Measurements from ENCODE around the gene UPK3BL1.
"Not testable (repeated sequence)": the region's sequence is repeated elsewhere in the genome, so short reads cannot be mapped to it uniquely, and the experiment has no call there.

The UPK3BL1 gene

DNA sequence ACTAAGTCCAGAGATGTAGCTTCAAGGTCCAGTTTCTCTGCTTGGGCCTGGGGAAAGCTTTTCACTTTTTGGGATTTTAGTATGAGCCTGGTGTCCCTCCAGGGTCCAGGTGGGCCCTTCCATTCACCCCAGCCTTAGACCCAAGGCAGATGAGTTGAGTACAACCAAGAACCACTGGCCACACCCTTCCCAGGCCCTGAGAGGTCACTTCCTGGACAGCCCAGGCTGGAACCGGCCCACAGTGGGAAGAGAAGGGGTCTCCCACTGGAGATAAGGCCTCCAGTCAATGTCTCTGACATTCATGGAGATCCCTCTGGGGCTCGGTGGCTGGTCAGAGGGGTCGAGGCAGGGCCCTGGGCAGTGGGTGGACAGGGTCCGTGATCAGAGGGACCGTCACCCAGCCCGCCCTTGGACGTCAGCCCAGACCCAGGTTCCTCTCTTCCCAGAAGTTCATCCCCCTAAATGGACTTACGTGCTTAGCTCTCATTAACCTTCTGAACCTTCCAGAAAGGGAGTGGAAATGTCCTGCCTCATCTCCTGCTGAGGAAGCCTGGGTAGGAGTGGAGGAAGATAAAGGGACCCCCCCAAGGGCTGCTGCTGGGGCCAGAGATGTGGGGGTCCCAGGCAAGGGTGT, 15.2 kb downstream of the UPK3BL1 start:
- DNase-seq = not testable (repeated sequence)

DNA sequence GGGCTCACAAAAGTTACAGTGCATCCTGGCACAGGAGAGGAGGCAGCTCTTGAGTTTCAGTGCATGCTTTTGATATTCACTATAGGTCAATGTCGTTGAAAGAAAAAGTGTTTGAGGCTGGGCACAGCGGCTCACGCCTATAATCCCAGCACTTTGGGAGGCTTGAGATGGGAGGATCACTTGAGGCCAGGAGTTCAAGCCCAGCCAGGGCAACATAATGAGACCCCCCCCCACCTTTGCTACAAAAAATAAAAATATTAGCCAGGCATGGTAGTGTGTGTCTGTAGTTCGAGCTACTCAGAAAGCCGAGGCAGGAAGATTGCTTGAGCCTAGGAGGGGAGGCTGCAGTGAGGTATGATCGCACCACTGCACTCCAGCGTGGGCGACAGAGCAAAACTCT, 24.5 kb downstream of the UPK3BL1 start:
- not testable (repeated sequence) for DNase-seq

DNA sequence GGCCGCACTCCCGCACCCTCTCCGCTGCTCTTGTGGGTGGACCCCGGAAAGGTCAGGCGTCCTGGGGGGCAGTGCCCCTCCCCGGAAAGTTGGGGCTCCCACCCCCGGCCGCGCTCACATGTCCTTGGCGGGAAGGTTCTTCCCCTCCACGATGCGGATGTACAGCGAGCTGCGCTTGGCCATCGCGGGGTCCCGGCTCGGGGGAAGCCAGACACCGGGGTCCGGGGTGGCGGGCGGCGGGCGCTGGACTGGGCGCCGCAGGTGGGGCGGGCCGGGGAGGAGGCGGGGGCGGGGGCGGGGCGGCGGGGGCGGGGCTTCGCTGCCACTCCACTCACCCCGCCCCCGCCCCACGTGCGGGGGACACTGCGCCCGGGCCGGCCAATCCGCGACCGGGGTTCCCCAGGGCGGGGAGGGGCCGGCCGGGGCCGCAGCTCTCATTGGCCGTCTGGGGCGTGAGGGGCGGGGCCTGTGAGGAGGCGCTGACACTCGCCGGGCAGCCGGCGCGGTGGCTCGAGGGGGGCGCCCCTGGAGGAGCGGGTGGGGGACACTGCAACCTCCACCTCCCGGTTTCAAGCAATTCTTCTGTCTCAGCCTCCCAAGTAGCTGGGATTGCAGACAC, 26.0 kb downstream of the UPK3BL1 start, which contains the start of gene RASA4:
TSS of gene RASA4 (minus strand) at position 250 of the 619 bp plus-strand sequence. CDS start at position 183, 67 bp downstream.
- DNase-seq = not testable (repeated sequence)

DNA sequence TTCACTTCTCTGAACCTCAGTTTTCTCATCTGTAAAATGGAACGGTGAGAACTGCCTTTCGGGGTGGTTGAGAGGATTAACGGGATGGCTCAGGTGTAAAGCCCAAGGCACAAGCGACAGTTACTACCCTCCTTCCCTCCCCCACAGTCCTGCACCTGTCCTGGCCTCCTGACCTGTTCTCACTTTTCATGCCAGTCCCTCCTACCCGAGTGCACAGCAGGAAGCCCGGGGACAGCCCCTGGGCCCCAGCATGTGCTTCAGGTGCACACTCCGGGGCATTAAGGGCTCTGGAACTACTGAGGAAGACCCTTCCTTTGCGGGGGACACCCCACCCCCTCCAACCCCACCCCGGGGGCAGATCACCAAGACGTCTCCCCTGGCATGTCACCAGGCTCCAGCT, 26.7 kb downstream of the UPK3BL1 start:
- not testable (repeated sequence) for DNase-seq

DNA sequence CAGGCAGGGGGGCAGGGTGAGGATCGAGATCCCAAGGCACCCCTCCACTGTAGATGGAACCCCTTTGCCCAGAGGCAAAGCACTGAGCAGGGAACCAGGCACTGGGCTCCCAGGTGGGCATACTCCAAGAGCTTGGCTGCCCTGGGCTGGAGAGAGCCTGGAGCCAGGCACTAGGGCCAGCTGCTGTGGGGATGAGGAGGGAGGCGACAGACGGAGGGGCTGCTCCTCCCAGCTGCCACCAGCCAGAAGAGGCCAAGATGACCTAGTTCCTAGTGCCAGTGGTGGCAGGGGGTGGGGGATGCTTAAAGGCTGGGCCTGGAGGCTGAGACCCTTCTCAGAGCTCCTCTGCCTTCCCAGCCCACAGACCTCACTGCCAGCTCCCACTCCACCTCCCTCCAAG, 27.7 kb downstream of the UPK3BL1 start:
- DNase-seq = not testable (repeated sequence)

DNA sequence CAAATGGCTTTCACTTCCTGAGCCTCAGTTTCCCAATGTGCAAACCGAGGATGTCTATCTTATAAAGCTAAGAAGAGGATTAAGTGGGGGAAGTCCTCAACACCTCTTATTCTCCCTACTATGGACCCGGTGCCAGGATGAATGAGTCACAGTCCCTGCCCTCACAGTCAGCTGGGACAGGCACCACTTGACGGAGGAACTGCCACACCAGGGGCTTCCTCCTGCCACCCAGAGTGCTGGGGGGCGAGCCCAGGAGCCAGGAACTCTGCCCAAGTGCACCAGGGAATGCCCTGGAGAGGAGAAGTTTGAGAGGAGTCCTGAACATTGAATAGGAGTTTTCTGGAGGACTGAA, 28.3 kb downstream of the UPK3BL1 start:
- DNase-seq = not testable (repeated sequence)

DNA sequence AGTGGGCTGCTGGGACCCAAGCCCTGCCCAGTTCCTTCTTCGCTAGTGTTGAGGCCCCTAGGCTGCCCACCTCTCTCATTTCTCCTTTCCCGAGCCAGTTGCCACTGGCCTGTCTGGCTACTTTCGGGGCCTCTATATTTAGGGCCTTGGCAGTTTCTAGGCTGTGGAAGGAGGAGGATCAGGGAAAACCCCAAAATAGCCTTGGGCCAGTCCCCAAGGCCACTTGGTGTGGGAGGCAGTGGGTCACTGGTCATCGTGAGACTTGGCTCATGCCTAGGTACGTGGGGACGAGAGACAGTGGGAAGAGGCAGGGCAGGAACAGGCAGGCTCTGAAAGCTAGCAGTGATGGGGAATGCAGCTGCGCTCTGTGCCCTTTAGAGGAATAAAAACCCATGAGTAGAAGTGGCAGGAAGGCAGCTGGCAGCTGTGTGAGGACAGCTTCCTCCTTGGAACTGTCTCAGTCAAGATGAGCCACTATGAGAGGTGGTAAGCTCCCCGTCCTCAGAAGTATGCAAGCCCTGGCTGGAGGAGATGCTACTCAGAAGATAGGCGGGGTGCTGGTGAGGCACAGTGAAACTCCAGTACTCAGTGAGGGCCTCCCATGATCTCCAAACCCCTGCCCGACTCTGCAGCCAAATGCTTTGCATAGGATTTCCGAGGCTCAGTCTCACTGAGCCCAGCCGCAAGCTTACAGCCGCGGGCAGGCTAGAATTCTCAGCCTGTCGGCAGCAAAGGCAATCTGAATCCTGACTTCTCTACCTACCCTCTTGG, 28.8 kb downstream of the UPK3BL1 start:
- DNase-seq = not testable (repeated sequence)

DNA sequence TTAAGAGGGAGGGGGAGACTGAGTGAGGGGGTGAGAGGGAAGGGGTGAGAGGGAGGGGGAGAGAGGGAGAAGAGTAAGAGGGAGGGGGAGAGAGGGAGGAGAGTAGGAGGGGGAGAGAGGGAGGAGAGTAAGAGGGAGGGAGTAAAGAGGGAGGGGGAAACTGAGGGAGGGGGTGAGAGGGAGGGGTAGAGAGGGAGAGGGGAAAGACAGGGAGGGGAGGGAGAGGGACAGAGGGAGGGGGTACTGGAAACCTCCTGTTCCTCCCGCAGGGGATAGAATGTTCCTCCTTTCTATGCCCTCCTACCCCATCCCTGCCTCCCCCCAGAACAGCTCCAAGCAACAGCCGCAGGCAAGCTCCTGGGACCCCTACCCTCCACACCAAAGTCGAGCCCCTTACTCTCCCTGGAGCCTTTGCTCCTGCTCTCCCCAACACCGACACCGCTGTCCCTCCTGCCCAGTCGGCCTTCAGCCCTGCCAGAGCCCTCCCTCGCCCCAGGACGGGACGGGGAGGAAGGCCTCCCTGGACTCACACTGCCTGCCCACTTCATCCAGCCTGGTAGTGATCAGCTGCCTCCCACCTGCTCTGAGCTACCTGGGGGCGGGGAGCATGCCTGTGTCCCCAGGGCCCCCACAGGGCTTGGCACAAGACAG, 30.8 kb downstream of the UPK3BL1 start:
- not testable (repeated sequence) for DNase-seq

DNA sequence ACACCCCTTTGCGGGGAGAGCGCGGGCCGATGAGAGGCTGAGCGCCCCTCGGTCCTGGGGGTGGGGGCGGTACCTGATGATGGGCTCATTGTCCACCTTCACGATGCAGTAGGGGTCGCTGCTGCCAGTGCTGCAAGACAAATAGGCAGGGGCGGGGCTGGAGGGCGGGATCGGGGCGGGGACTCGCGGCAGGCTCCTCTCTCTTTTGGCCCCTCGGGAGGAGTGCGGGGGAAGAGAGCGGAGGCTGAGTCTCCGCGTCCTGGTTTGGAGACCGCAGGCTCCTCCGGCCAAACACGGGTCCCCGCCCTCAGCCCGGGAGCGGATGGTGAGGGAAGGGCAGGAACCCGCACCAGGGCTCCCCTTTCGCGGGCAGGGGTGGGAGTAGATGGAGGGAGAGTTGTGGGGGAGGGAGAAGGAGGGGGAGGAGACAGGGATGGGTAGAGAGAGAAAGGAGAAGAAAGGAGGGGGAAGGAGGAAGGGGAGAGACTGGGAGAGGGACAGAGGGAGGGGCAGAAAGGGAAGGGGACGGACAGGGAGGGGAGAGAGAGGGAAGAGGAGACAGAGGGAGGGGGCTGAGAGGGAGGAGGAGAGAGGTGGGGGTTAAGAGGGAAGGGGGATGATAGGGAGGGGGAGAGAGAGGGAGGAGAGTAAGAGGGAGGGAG, 31.4 kb downstream of the UPK3BL1 start:
- not testable (repeated sequence) for DNase-seq

DNA sequence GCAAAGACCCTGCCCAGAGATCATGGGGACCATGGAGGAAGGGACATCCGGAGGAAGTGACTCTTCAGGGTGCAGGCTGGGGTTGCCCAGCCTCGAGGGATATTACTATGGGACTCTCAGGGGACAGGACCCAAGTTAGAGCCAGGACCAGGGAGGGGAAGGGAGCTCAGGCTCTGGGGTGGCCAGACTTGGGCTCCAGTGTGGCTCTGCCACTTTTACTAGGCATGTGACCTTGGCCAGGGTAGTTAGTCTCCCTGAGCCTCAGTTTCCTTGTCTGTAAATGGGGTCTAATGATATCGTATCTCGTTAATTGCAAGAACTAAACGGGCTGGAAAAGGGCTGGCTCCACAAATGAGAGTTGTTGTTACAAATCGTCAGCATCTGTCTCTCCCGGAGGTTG, 32.1 kb downstream of the UPK3BL1 start:
- not testable (repeated sequence) for DNase-seq

DNA sequence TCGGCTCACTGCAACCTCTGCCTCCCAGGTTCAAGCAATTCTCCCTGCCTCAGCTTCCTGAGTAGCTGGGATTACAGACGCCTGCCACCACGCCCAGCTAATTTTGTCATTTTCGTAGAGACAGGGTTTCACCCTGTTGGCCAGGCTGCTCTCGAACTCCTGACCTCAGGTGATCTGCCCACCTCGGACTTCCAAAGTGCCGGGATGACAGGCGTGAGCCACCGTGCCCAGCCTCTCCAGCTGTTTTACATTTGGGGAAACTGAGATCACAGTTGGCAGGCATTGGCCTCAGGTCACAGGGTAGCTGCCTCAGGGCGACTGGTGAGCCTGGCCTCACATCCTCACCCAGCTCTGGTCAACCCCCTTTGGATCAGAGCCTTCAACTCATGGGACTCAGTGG, 32.9 kb downstream of the UPK3BL1 start:
- DNase-seq = not testable (repeated sequence)

DNA sequence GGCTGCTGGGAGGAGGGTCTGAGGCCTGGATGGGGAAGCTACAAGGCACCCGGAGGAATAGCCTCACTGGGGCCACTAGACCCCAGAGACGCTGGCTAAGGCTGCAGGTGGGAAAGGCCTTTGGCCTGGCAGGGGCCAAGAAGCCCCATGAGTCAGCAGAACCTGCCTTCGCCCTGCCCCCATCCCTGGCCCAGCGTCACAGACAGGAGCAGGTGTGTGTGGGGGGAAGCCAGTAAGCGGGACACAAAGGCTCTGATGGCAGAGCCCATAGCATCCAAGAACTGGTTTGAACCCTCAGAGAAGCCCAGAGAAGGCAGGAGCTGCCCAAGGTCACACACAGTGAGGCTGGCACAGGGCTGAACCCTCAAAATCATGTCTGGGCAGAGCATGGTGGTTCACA, 35.7 kb downstream of the UPK3BL1 start:
- DNase-seq = not testable (repeated sequence)

DNA sequence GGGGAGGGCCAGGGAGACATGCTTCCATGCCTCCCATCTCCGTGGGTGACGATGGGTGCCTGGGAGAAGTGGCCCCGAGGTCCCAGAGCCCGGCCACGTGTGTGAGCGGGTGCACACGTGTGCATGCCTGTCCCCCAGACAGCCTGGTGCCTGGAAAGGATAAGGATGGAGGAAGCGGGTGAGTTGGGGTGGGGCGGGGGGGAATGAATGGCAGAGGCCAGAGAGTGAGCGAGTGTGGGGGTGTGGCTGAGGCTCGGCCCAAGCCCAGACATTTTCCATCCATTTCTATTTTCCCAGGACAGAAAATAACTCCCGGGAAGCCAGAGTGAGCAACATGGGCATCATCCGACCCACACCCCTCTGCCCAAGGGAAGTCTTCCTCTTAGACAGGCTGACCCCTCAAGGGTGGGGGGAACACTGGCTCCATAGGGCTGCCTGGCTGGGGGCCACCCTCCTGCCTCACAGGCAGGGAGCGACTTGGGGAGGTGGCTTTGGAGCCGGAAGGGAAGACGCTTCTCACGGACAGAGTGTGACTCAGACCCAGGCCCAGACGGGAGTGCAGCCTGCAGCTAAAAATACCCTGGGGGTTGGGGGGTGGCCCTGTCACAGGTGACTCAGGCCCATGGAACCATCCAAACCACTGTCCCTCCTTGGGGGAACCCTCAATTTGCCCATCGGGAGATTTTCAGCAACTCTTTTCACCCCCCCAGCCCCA, 38.0 kb downstream of the UPK3BL1 start:
- DNase-seq = not testable (repeated sequence)

DNA sequence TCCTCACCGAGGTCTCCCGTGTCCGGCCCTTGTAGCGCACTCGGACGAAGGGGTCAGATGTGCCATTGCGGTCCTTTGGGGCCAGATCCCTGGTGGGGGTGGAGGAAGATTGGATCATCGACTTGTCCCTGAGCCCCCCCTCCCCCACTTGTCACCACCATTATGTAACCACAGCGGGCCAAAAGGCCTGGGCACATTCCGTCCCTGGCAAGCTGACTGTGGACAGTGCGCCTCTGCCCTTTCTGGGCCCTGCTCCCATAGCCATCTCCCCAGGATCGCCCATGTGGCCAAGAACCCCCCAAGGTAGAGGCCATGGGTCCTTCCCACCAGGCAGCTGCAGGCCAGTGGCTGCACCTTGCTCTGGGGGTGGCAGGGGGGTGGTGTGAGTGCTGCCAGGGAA, 40.3 kb downstream of the UPK3BL1 start:
- not testable (repeated sequence) for DNase-seq

DNA sequence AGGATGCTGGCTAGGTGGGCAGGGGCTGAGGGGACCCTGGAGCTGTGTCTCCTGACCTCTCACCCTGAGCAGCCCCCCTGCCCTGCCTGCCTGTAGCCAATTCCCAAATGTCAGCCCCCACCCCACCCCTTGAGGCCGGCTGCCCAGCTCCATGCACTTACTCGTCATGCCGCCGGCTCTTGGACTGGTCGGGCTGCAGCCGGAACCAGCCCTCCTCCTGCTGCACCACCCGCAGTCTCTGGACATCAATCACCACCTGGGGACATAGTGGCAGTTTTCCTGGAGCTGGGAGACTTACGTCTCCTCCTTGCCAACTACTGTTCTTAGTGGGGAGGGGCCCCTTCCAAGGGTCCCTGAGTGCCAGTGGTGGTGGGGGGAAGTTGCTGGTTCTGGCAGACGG, 42.9 kb downstream of the UPK3BL1 start:
- DNase-seq = not testable (repeated sequence)

DNA sequence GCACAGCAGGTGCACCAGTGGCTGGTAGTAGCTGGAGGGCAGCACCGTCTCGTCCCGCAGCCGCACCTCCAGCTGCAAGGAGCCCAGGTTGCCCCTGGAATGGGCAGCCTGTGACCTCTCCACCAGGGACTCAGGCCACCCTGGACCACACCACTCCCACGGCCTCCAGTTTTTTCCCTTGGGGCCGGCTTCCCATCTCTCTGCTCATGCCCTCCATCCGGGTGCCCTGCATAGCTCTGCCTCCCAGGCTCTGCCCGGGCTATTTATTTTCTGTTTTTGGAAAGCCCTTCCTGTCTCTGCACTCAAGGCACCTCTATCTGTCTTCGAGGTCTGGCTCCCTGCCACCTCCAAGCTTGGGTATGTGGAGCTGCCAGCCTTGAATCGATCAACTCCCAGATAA, 46.6 kb downstream of the UPK3BL1 start:
- not testable (repeated sequence) for DNase-seq

DNA sequence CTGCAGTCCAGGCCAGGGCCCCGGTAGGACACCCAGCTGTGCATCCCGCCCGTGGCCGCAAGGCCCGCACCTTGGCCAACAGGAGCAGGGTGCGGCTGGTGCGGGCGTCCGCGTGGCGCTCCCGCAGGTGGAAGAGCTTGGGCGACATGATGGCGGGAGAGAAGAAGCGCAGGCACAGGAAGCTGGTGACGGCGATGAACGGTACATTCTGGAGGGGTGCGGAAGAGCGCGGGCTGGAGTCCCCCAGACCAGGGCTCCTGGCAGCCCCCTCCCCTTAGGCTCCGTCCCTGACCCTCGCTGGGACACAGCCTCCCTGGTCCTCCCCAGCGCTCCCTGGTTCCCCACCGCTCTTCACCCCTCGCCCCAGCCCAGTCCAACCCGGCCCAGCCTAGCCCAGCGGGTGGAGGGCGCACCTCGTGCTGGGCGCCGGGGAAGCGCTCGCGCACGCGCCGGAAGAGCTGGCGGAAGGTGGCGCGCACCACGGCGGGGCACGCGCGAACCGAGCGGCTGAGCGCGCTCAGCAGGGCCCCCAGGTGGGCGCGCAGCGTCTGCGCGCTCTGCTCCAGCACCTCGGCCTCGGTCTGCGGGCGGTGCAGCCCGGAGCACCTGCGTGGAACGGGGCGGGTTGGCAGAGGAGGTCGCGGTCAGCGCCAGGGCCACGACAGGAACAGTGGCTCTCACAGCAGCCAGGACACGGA, 48.8 kb downstream of the UPK3BL1 start:
- DNase-seq = not testable (repeated sequence)

DNA sequence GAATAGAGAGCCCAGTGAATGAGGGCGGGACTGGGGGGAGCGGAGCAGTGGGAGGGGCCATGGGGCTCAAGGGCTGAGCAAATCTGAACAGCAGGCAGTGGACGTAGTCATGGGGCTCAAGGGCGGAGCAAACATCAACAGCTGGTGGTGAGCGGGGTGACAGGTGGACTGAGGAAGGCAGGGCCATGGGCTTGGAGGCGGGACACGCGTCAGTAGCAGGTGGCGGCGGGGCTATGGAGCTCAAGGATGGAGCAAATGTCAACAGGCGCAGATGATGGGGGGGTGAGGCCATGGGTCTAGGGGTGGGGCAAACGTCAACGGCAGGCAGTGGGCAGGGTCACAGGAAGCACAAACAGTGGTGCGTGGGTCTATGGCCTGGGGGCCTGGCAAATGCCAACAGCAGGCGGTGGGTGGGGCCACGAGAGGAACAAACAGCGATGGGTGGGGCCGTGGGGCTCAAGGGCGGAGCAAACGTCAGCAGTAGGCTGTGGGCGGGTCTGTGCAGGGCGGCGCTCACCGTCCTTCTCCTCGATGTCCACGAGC, 50.0 kb downstream of the UPK3BL1 start:
- not testable (repeated sequence) for DNase-seq

DNA sequence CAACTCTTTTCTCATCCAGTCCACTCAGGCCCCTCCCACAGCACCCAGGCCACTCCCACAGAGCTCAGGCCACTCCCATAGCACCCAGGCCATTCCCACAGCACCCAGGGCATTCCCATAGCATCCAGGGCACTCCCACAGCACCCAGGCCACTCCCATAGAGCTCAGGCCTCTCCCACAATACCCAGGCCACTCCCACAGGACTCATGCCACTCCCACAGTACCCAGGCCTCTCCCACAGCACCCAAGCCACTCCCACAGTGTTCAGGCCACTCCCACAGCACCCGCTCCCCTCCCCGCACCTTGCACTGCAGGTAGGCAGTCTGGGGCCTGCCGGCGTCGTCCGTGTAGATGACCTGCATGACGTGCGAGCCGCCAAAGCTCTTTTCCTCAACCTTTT, 52.7 kb downstream of the UPK3BL1 start:
- not testable (repeated sequence) for DNase-seq

Data from effector CD8-positive, alpha-beta T cell (primary cell).